ENCODE measurements around the gene SWAP70.
A peak's percentile ranks its signal among the peaks of the same experiment; 100 is the strongest.
"Not testable (repeated sequence)": the region's sequence is repeated elsewhere in the genome, so short reads cannot be mapped to it uniquely, and the experiment has no call there.

The SWAP70 gene

GRCh38 chr11:9726321-9727022 lies 62.6 kb downstream of the SWAP70 start:
- no peak for DNase-seq

- no peak for DNase-seq
Observed at GRCh38 chr11:9728058-9728457, 64.2 kb downstream of the SWAP70 start.

- DNase-seq, result no peak
Observed at GRCh38 chr11:9731256-9731655, 67.4 kb downstream of the SWAP70 start.

GRCh38 chr11:9732453-9732852 lies 68.6 kb downstream of the SWAP70 start:
- no peak for DNase-seq

GRCh38 chr11:9733212-9733611 lies 69.3 kb downstream of the SWAP70 start:
- DNase-seq, result no peak

- no peak for DNase-seq
Observed at GRCh38 chr11:9735236-9735635, 71.4 kb downstream of the SWAP70 start.

GRCh38 chr11:9735919-9736318 lies 72.0 kb downstream of the SWAP70 start:
- DNase-seq, result no peak

- DNase-seq, result no peak
Observed at GRCh38 chr11:9736365-9736764, 72.5 kb downstream of the SWAP70 start.

- DNase-seq, result peak in 1 of 2 experiments; percentile 12
Observed at GRCh38 chr11:9738116-9738515, 74.2 kb downstream of the SWAP70 start.

- DNase-seq, result no peak
Observed at GRCh38 chr11:9738707-9739106, 74.8 kb downstream of the SWAP70 start.

- DNase-seq, result peak; percentile 79 to 84
Observed at GRCh38 chr11:9739123-9739900, 75.4 kb downstream of the SWAP70 start.

GRCh38 chr11:9740202-9740883 lies 76.5 kb downstream of the SWAP70 start:
- no peak for DNase-seq

- DNase-seq, result no peak
Observed at GRCh38 chr11:9741260-9741659, 77.4 kb downstream of the SWAP70 start.

- DNase-seq, result not testable (repeated sequence)
Observed at GRCh38 chr11:9743512-9743911, 79.6 kb downstream of the SWAP70 start.

GRCh38 chr11:9745411-9746211 lies 81.7 kb downstream of the SWAP70 start:
- no peak for DNase-seq

GRCh38 chr11:9747229-9747628 lies 83.4 kb downstream of the SWAP70 start:
- no peak for DNase-seq

- DNase-seq, result no peak
Observed at GRCh38 chr11:9747828-9748227, 84.0 kb downstream of the SWAP70 start.

- DNase-seq, result peak; percentile 94 to 96
Observed at GRCh38 chr11:9748361-9748970, 84.6 kb downstream of the SWAP70 start.

- DNase-seq, result no peak
Observed at GRCh38 chr11:9750551-9750950, 86.7 kb downstream of the SWAP70 start.

GRCh38 chr11:9752091-9752490 lies 88.2 kb downstream of the SWAP70 start:
- DNase-seq, result no peak

- peak; percentile 4 to 25 for DNase-seq
Observed at GRCh38 chr11:9753021-9753420, 89.1 kb downstream of the SWAP70 start.

- no peak for DNase-seq
Observed at GRCh38 chr11:9754010-9754471, 90.2 kb downstream of the SWAP70 start.

Data from Kasumi-1 (cell line).